ENCODE measurements around the gene TAF4B.

DNA sequence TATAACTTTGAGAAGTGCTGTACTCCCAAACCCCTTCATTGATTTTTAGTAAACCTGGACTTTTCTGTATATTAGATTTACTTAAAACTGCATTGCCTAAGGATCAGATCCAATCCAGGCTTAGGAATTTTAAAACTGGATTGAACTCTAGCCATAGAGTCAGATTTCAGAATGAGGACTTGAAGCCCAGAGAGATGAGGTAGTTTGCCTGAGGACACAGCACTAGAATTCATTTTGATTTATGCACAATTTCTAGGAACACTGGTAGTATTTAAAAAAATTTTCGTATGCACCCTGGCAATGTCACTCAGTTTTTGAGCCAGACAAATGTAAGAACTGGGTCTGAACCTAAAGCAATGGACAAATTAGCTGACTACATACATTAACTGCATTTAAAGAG lies 177.2 kb downstream of the TAF4B start:
- TF ChIP-seq POLR2A (IDR thresholded peaks at IDR 0.05) = no peak
- TF ChIP-seq, protein P1, sequence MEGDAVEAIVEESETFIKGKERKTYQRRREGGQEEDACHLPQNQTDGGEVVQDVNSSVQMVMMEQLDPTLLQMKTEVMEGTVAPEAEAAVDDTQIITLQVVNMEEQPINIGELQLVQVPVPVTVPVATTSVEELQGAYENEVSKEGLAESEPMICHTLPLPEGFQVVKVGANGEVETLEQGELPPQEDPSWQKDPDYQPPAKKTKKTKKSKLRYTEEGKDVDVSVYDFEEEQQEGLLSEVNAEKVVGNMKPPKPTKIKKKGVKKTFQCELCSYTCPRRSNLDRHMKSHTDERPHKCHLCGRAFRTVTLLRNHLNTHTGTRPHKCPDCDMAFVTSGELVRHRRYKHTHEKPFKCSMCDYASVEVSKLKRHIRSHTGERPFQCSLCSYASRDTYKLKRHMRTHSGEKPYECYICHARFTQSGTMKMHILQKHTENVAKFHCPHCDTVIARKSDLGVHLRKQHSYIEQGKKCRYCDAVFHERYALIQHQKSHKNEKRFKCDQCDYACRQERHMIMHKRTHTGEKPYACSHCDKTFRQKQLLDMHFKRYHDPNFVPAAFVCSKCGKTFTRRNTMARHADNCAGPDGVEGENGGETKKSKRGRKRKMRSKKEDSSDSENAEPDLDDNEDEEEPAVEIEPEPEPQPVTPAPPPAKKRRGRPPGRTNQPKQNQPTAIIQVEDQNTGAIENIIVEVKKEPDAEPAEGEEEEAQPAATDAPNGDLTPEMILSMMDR (IDR thresholded peaks at IDR 0.05) = no peak

All from Peyer's patch (tissue), 4 donors.